Thymus (tissue), 11 donors: ENCODE results near the gene CELF2. TPM values are rescaled to one million over a fixed set of nuclear protein-coding genes. Genes with fewer than 3 reads are reported as not detected.

Experiments used
- DNase-seq, 9 donors: peaks; one replicate each; pipeline ENCODE4 v3.0.0-alpha.2; 2013; ENCODE audit warnings: low spot score in 9 of 9, low read depth in 6 of 9, missing footprints in 1 of 9
- H3K27ac ChIP-seq, 2 donors: one replicate each; pipeline ENCODE4 v1.5.1; 2013; ENCODE audit warnings: control low read depth in 1 of 2, low read depth in 1 of 2, low read length in 1 of 2, mild to moderate bottlenecking in 1 of 2, moderate library complexity in 1 of 2
- H3K27me3 ChIP-seq, 2 donors: one replicate each; pipeline ENCODE4 v1.5.1; 2013; ENCODE audit warnings: low read length in 1 of 2; ENCODE audit not compliant: control insufficient read depth in 2 of 2, insufficient read depth in 1 of 2
- H3K36me3 ChIP-seq, 2 donors: one replicate each; pipeline ENCODE4 v1.5.1; 2013; ENCODE audit warnings: low read length in 1 of 2, mild to moderate bottlenecking in 1 of 2, moderate library complexity in 1 of 2; ENCODE audit not compliant: control insufficient read depth in 2 of 2, insufficient read depth in 2 of 2
- H3K4me1 ChIP-seq, 2 donors: one replicate each; pipeline ENCODE4 v1.5.1; 2013; ENCODE audit warnings: low read length in 2 of 2; ENCODE audit not compliant: control insufficient read depth in 2 of 2, insufficient read depth in 2 of 2
- H3K4me3 ChIP-seq, 2 donors: one replicate each; pipeline ENCODE4 v1.5.1; 2013; ENCODE audit warnings: low read length in 2 of 2, control low read depth in 1 of 2, mild to moderate bottlenecking in 1 of 2
- H3K9me3 ChIP-seq, 2 donors: one replicate each; pipeline ENCODE4 v1.5.1; 2013; ENCODE audit warnings: low read length in 1 of 2, mild to moderate bottlenecking in 1 of 2; ENCODE audit not compliant: control insufficient read depth in 2 of 2, insufficient read depth in 1 of 2
- WGBS: extraction: QIAGEN DNeasy Blood & Tissue Kit; methylation state at CpG from one replicate; pipeline ENCODE4 v1.1.7; 2013; 5-methylcytosine and 5-hydroxymethylcytosine counted together
- polyA plus RNA-seq: library from polyadenylated mRNA; stranded (reverse); fragments of 200-250 nt; gene quantifications from one replicate; pipeline ENCODE4 v1.2.3, GENCODE V29; 2013
- total RNA-seq: library from RNA; stranded (reverse); fragments of 120-200 nt; gene quantifications from one replicate; pipeline ENCODE4 v1.2.4, GENCODE V29; 2013
- donor health status: healthy.

CELF2 gene
- total and polyA plus RNA-seq, 2 donors: 42.4 to 48.1 TPM

GRCh38 chr10:11386044-11386443 is 368.4 kb downstream of the CELF2 start:
- DNase-seq: no peak
- no peaks in the 10 kb centered on the region for H3K36me3 ChIP-seq
- H3K9me3 ChIP-seq: peaks cover 0 to 4% of the 10 kb centered on the region in 2 donors
- no peak overlapping the region for H3K27ac ChIP-seq
- no peaks in the 10 kb centered on the region for H3K4me1 ChIP-seq
- H3K4me3 ChIP-seq: no peak overlapping the region
- 90% methylated on average over 8 of the region's 8 CpGs for WGBS
- H3K27me3 ChIP-seq: no peaks in the 10 kb centered on the region
